Measurements from ENCODE around the gene HS3ST2.
"Not testable (repeated sequence)": the region's sequence is repeated elsewhere in the genome, so short reads cannot be mapped to it uniquely, and the experiment has no call there.

HS3ST2 gene

GRCh38 chr16:22814711-22815105 is 746 bp downstream of the HS3ST2 start:
- DNase-seq: no peak

- DNase-seq: no peak
Measured at GRCh38 chr16:22815863-22816262, 1.9 kb downstream of the HS3ST2 start.

- DNase-seq: no peak
Measured at GRCh38 chr16:22816475-22816874, 2.5 kb downstream of the HS3ST2 start.

GRCh38 chr16:22818736-22819135 is 4.8 kb downstream of the HS3ST2 start:
- not testable (repeated sequence) for DNase-seq

- DNase-seq: no peak
Measured at GRCh38 chr16:22838681-22839080, 24.7 kb downstream of the HS3ST2 start.

GRCh38 chr16:22842031-22842430 is 28.1 kb downstream of the HS3ST2 start:
- DNase-seq: not testable (repeated sequence)

GRCh38 chr16:22843122-22843521 is 29.2 kb downstream of the HS3ST2 start:
- DNase-seq: no peak

GRCh38 chr16:22843856-22844255 is 29.9 kb downstream of the HS3ST2 start:
- no peak for DNase-seq

GRCh38 chr16:22844416-22844815 is 30.5 kb downstream of the HS3ST2 start:
- DNase-seq: no peak

GRCh38 chr16:22847100-22847499 is 33.1 kb downstream of the HS3ST2 start:
- DNase-seq: no peak

GRCh38 chr16:22847690-22848089 is 33.7 kb downstream of the HS3ST2 start:
- DNase-seq: no peak

- no peak for DNase-seq
Measured at GRCh38 chr16:22848451-22848850, 34.5 kb downstream of the HS3ST2 start.

- no peak for DNase-seq
Measured at GRCh38 chr16:22849517-22849916, 35.6 kb downstream of the HS3ST2 start.

- no peak for DNase-seq
Measured at GRCh38 chr16:22855231-22855630, 41.3 kb downstream of the HS3ST2 start.

GRCh38 chr16:22857296-22858025 is 43.5 kb downstream of the HS3ST2 start:
- no peak for DNase-seq

GRCh38 chr16:22859925-22860324 is 46.0 kb downstream of the HS3ST2 start:
- DNase-seq: no peak

- DNase-seq: no peak
Measured at GRCh38 chr16:22861580-22861979, 47.6 kb downstream of the HS3ST2 start.

GRCh38 chr16:22862046-22862445 is 48.1 kb downstream of the HS3ST2 start:
- DNase-seq: no peak

- no peak for DNase-seq
Measured at GRCh38 chr16:22864375-22864774, 50.4 kb downstream of the HS3ST2 start.

GRCh38 chr16:22868593-22869224 is 54.7 kb downstream of the HS3ST2 start:
- no peak for DNase-seq

GRCh38 chr16:22871861-22872260 is 57.9 kb downstream of the HS3ST2 start:
- DNase-seq: no peak

- DNase-seq: no peak
Measured at GRCh38 chr16:22874394-22874793, 60.4 kb downstream of the HS3ST2 start.

GRCh38 chr16:22878955-22879354 is 65.0 kb downstream of the HS3ST2 start:
- DNase-seq: no peak

GRCh38 chr16:22879466-22879865 is 65.5 kb downstream of the HS3ST2 start:
- DNase-seq: no peak

- no peak for DNase-seq
Measured at GRCh38 chr16:22882981-22883380, 69.0 kb downstream of the HS3ST2 start.

Measured in activated CD4-positive, alpha-beta T cell treated with anti-CD3 and anti-CD28 coated beads for 1 hour (primary cell).